Measurements from ENCODE around the gene DSCAM. TPM values are rescaled to one million over a fixed set of nuclear protein-coding genes. Genes with fewer than 3 reads are reported as not detected.

DSCAM gene
- polyA plus RNA-seq, 4 donors: under 0.01 to 0.22 (median 0.13) TPM; not detected in 1

- no peak for FAIRE-seq
- no peak for DNase-seq
- H3K27ac ChIP-seq (ENCODE audit: low read depth in 1 of 3, low read length in 2 of 3): no peak overlapping the region
- WGBS, 3 donors: 69 to 74% (median 72%) methylated on average over 6 of the region's 6 CpGs
- no peaks in the 10 kb centered on the region for H3K9me3 ChIP-seq (ENCODE audit: control insufficient read depth in 2 of 2, insufficient read depth in 1 of 2, low read depth in 1 of 2, low read length in 1 of 2)
- H3K36me3 ChIP-seq (ENCODE audit: control insufficient read depth in 3 of 3, insufficient read depth in 2 of 3, low read depth in 1 of 3, low read length in 3 of 3): no peaks in the 10 kb centered on the region
- H3K4me3 ChIP-seq (ENCODE audit: low read depth in 1 of 3, low read length in 3 of 3): no peak overlapping the region
- no peaks in the 10 kb centered on the region for H3K27me3 ChIP-seq (ENCODE audit: control insufficient read depth in 3 of 3, insufficient read depth in 3 of 3, low read length in 3 of 3)
- no peaks in the 10 kb centered on the region for H3K4me1 ChIP-seq (ENCODE audit: control insufficient read depth in 3 of 3, insufficient read depth in 2 of 3, low read depth in 1 of 3, low read length in 2 of 3)
These were observed 13.8 kb downstream of the DSCAM start for GRCh38 chr21:40833184-40833583.

GRCh38 chr21:40832316-40832715 is 14.6 kb downstream of the DSCAM start:
- Histone ChIP-seq H3K4me1 (ENCODE audit: control insufficient read depth in 3 of 3, insufficient read depth in 2 of 3, low read depth in 1 of 3, low read length in 2 of 3) (no peaks in the 10 kb centered on the region), H3K9me3 (ENCODE audit: control insufficient read depth in 2 of 2, insufficient read depth in 1 of 2, low read depth in 1 of 2, low read length in 1 of 2) (no peaks in the 10 kb centered on the region), H3K27ac (ENCODE audit: low read depth in 1 of 3, low read length in 2 of 3) (no peak overlapping the region), H3K36me3 (ENCODE audit: control insufficient read depth in 3 of 3, insufficient read depth in 2 of 3, low read depth in 1 of 3, low read length in 3 of 3) (no peaks in the 10 kb centered on the region), H3K27me3 (ENCODE audit: control insufficient read depth in 3 of 3, insufficient read depth in 3 of 3, low read length in 3 of 3) (no peaks in the 10 kb centered on the region), H3K4me3 (ENCODE audit: low read depth in 1 of 3, low read length in 3 of 3) (no peak overlapping the region)
- no peak for DNase-seq
- 81 to 90% (median 82%) methylated on average over 6 of the region's 6 CpGs for WGBS, 3 donors
- FAIRE-seq: no peak

GRCh38 chr21:40830836-40831235 is 16.1 kb downstream of the DSCAM start:
- no peak overlapping the region for H3K4me3 ChIP-seq (ENCODE audit: low read depth in 1 of 3, low read length in 3 of 3)
- no peaks in the 10 kb centered on the region for H3K9me3 ChIP-seq (ENCODE audit: control insufficient read depth in 2 of 2, insufficient read depth in 1 of 2, low read depth in 1 of 2, low read length in 1 of 2)
- WGBS, 3 donors: 62 to 75% (median 71%) methylated on average over 4 of the region's 4 CpGs
- DNase-seq: no peak
- no peaks in the 10 kb centered on the region for H3K36me3 ChIP-seq (ENCODE audit: control insufficient read depth in 3 of 3, insufficient read depth in 2 of 3, low read depth in 1 of 3, low read length in 3 of 3)
- FAIRE-seq: no peak
- H3K4me1 ChIP-seq (ENCODE audit: control insufficient read depth in 3 of 3, insufficient read depth in 2 of 3, low read depth in 1 of 3, low read length in 2 of 3): no peaks in the 10 kb centered on the region
- no peaks in the 10 kb centered on the region for H3K27me3 ChIP-seq (ENCODE audit: control insufficient read depth in 3 of 3, insufficient read depth in 3 of 3, low read length in 3 of 3)
- H3K27ac ChIP-seq (ENCODE audit: low read depth in 1 of 3, low read length in 2 of 3): no peak overlapping the region

GRCh38 chr21:40829791-40830190 is 17.2 kb downstream of the DSCAM start:
- Histone ChIP-seq H3K4me3 (ENCODE audit: low read depth in 1 of 3, low read length in 3 of 3) (no peak overlapping the region), H3K27ac (ENCODE audit: low read depth in 1 of 3, low read length in 2 of 3) (no peak overlapping the region), H3K27me3 (ENCODE audit: control insufficient read depth in 3 of 3, insufficient read depth in 3 of 3, low read length in 3 of 3) (no peaks in the 10 kb centered on the region), H3K9me3 (ENCODE audit: control insufficient read depth in 2 of 2, insufficient read depth in 1 of 2, low read depth in 1 of 2, low read length in 1 of 2) (no peaks in the 10 kb centered on the region), H3K36me3 (ENCODE audit: control insufficient read depth in 3 of 3, insufficient read depth in 2 of 3, low read depth in 1 of 3, low read length in 3 of 3) (no peaks in the 10 kb centered on the region), H3K4me1 (ENCODE audit: control insufficient read depth in 3 of 3, insufficient read depth in 2 of 3, low read depth in 1 of 3, low read length in 2 of 3) (no peaks in the 10 kb centered on the region)
- WGBS, 3 donors: 85 to 89% (median 88%) methylated on average over 2 of the region's 2 CpGs
- DNase-seq: no peak
- FAIRE-seq: no peak

- 71 to 88% (median 78%) methylated on average over 5 of the region's 5 CpGs for WGBS, 3 donors
- H3K4me3 ChIP-seq (ENCODE audit: low read depth in 1 of 3, low read length in 3 of 3): no peak overlapping the region
- FAIRE-seq (no peak), DNase-seq (no peak)
- H3K27me3 ChIP-seq (ENCODE audit: control insufficient read depth in 3 of 3, insufficient read depth in 3 of 3, low read length in 3 of 3): no peaks in the 10 kb centered on the region
- H3K4me1 ChIP-seq (ENCODE audit: control insufficient read depth in 3 of 3, insufficient read depth in 2 of 3, low read depth in 1 of 3, low read length in 2 of 3): no peaks in the 10 kb centered on the region
- H3K9me3 ChIP-seq (ENCODE audit: control insufficient read depth in 2 of 2, insufficient read depth in 1 of 2, low read depth in 1 of 2, low read length in 1 of 2): no peaks in the 10 kb centered on the region
- no peak overlapping the region for H3K27ac ChIP-seq (ENCODE audit: low read depth in 1 of 3, low read length in 2 of 3)
- H3K36me3 ChIP-seq (ENCODE audit: control insufficient read depth in 3 of 3, insufficient read depth in 2 of 3, low read depth in 1 of 3, low read length in 3 of 3): no peaks in the 10 kb centered on the region
These were observed 17.6 kb downstream of the DSCAM start for GRCh38 chr21:40829308-40829707.

- Histone ChIP-seq H3K4me3 (ENCODE audit: low read depth in 1 of 3, low read length in 3 of 3) (no peak overlapping the region), H3K4me1 (ENCODE audit: control insufficient read depth in 3 of 3, insufficient read depth in 2 of 3, low read depth in 1 of 3, low read length in 2 of 3) (no peaks in the 10 kb centered on the region), H3K27me3 (ENCODE audit: control insufficient read depth in 3 of 3, insufficient read depth in 3 of 3, low read length in 3 of 3) (no peaks in the 10 kb centered on the region), H3K36me3 (ENCODE audit: control insufficient read depth in 3 of 3, insufficient read depth in 2 of 3, low read depth in 1 of 3, low read length in 3 of 3) (no peaks in the 10 kb centered on the region), H3K9me3 (ENCODE audit: control insufficient read depth in 2 of 2, insufficient read depth in 1 of 2, low read depth in 1 of 2, low read length in 1 of 2) (no peaks in the 10 kb centered on the region), H3K27ac (ENCODE audit: low read depth in 1 of 3, low read length in 2 of 3) (no peak overlapping the region)
- WGBS, 3 donors: 80 to 89% (median 87%) methylated on average over 4 of the region's 4 CpGs
- FAIRE-seq (no peak), DNase-seq (no peak)
These were observed 19.4 kb downstream of the DSCAM start for GRCh38 chr21:40827509-40827908.

- H3K9me3 ChIP-seq (ENCODE audit: control insufficient read depth in 2 of 2, insufficient read depth in 1 of 2, low read depth in 1 of 2, low read length in 1 of 2): no peaks in the 10 kb centered on the region
- no peaks in the 10 kb centered on the region for H3K27me3 ChIP-seq (ENCODE audit: control insufficient read depth in 3 of 3, insufficient read depth in 3 of 3, low read length in 3 of 3)
- no peaks in the 10 kb centered on the region for H3K4me1 ChIP-seq (ENCODE audit: control insufficient read depth in 3 of 3, insufficient read depth in 2 of 3, low read depth in 1 of 3, low read length in 2 of 3)
- WGBS, 3 donors: 81 to 87% (median 85%) methylated on average over 7 of the region's 7 CpGs
- H3K27ac ChIP-seq (ENCODE audit: low read depth in 1 of 3, low read length in 2 of 3): no peak overlapping the region
- no peak overlapping the region for H3K4me3 ChIP-seq (ENCODE audit: low read depth in 1 of 3, low read length in 3 of 3)
- no peaks in the 10 kb centered on the region for H3K36me3 ChIP-seq (ENCODE audit: control insufficient read depth in 3 of 3, insufficient read depth in 2 of 3, low read depth in 1 of 3, low read length in 3 of 3)
- no peak for DNase-seq
- FAIRE-seq: no peak
These were observed 27.7 kb downstream of the DSCAM start for GRCh38 chr21:40819071-40819900.

- no peaks in the 10 kb centered on the region for H3K36me3 ChIP-seq (ENCODE audit: control insufficient read depth in 3 of 3, insufficient read depth in 2 of 3, low read depth in 1 of 3, low read length in 3 of 3)
- H3K27ac ChIP-seq (ENCODE audit: low read depth in 1 of 3, low read length in 2 of 3): no peak overlapping the region
- no peaks in the 10 kb centered on the region for H3K9me3 ChIP-seq (ENCODE audit: control insufficient read depth in 2 of 2, insufficient read depth in 1 of 2, low read depth in 1 of 2, low read length in 1 of 2)
- FAIRE-seq (no peak), DNase-seq (no peak)
- H3K27me3 ChIP-seq (ENCODE audit: control insufficient read depth in 3 of 3, insufficient read depth in 3 of 3, low read length in 3 of 3): no peaks in the 10 kb centered on the region
- 84 to 91% (median 85%) methylated on average over 4 of the region's 4 CpGs for WGBS, 3 donors
- no peak overlapping the region for H3K4me3 ChIP-seq (ENCODE audit: low read depth in 1 of 3, low read length in 3 of 3)
- H3K4me1 ChIP-seq (ENCODE audit: control insufficient read depth in 3 of 3, insufficient read depth in 2 of 3, low read depth in 1 of 3, low read length in 2 of 3): no peaks in the 10 kb centered on the region
These were observed 33.0 kb downstream of the DSCAM start for GRCh38 chr21:40813918-40814317.

Measured in small intestine (tissue), 7 donors.